OCI-LY7 (cell line): Measurements from ENCODE around the gene SCAP. TPM values are rescaled to one million over a fixed set of nuclear protein-coding genes. Genes with fewer than 3 reads are reported as not detected.
A peak's percentile ranks its signal among the peaks of the same experiment; 100 is the strongest.

ENCODE experiments used
- BruUV-seq: library from RNA; stranded (reverse); fragments of 400-500 nt; replicated peaks from 2 replicates; lab custom pipeline; 2021; lab: Mats Ljungman, UMichigan
- CTCF ChIA-PET: fragments of 300-600 bp; sonication (Branson Sonifier 250); formaldehyde crosslinking; loops from one replicate; lab custom pipeline; 2022; ENCODE audit warnings: antibody characterized with exemption; ENCODE audit not compliant: unreplicated experiment; lab: Charles Lee
- POLR2A ChIA-PET: fragments of 300-600 bp; sonication (Branson Sonifier 250); formaldehyde crosslinking; loops from one replicate; lab custom pipeline; 2022; ENCODE audit warnings: antibody characterized with exemption; lab: Charles Lee
- DNase-seq: peaks from one replicate; pipeline ENCODE4 v3.0.0-alpha.2; 2015; ENCODE audit warnings: low spot score
- H2AFZ ChIP-seq: fragments of 200-600 bp; sonication (generic), shearing (Covaris generic); 2 replicates; pipeline ENCODE4 v1.6.1; 2014; ENCODE audit warnings: mild to moderate bottlenecking, antibody characterized with exemption, low read length, moderate library complexity
- H3K27ac ChIP-seq: fragments of 200-600 bp; sonication (generic); 2 replicates; pipeline ENCODE4 v1.5.1; 2014; ENCODE audit warnings: mixed run types, low read depth, mild to moderate bottlenecking, moderate library complexity, low read length, inconsistent platforms; ENCODE audit not compliant: poor library complexity, severe bottlenecking
- H3K36me3 ChIP-seq: fragments of 200-600 bp; sonication (generic); 2 replicates; pipeline ENCODE4 v1.6.1; 2014; ENCODE audit warnings: mild to moderate bottlenecking, antibody characterized with exemption, low read length, moderate library complexity, mixed read lengths; ENCODE audit not compliant: insufficient read depth
- H3K4me1 ChIP-seq: fragments of 200-600 bp; sonication (generic); 2 replicates; pipeline ENCODE4 v1.5.1; 2014; ENCODE audit warnings: mild to moderate bottlenecking, low read length; ENCODE audit not compliant: insufficient read depth, poor library complexity, severe bottlenecking
- H3K4me2 ChIP-seq: fragments of 200-600 bp; sonication (generic); 2 replicates; pipeline ENCODE4 v1.6.1; 2014; ENCODE audit warnings: mild to moderate bottlenecking, low read length
- H3K4me3 ChIP-seq: fragments of 200-600 bp; sonication (generic); 2 replicates; pipeline ENCODE4 v1.5.1; 2014; ENCODE audit warnings: mild to moderate bottlenecking, low read depth, low read length; ENCODE audit not compliant: poor library complexity, severe bottlenecking
- H3K79me2 ChIP-seq: fragments of 200-600 bp; sonication (generic); 2 replicates; pipeline ENCODE4 v1.6.1; 2016; ENCODE audit warnings: low read depth, mild to moderate bottlenecking, low read length, moderate library complexity, mixed read lengths; ENCODE audit not compliant: insufficient read depth
- H3K9me2 ChIP-seq: fragments of 200-600 bp; sonication (generic); 2 replicates; pipeline ENCODE4 v1.6.1; 2016; ENCODE audit warnings: mild to moderate bottlenecking, low read length, mixed read lengths; ENCODE audit not compliant: insufficient read depth
- H3K9me3 ChIP-seq: fragments of 200-600 bp; sonication (generic); 2 replicates; pipeline ENCODE4 v1.6.1; 2014; ENCODE audit warnings: mild to moderate bottlenecking, mixed run types, low read length, mixed read lengths
- H4K20me1 ChIP-seq: fragments of 200-600 bp; sonication (generic); 2 replicates; pipeline ENCODE4 v1.6.1; 2014; ENCODE audit warnings: mild to moderate bottlenecking, antibody characterized with exemption, low read length, moderate library complexity, mixed read lengths; ENCODE audit not compliant: insufficient read depth
- CTCF ChIP-seq: fragments of 200-600 bp; sonication (generic); conservative IDR thresholded peaks from 2 replicates; pipeline ENCODE4 v1.5.1; 2014; ENCODE audit warnings: mild to moderate bottlenecking, antibody characterized with exemption, low read length, moderate library complexity, mixed read lengths
- EZH2phosphoT487 ChIP-seq: fragments of 200-600 bp; sonication (generic); IDR thresholded peaks from 2 replicates; pipeline ENCODE4 v1.6.1; 2018; ENCODE audit warnings: low read depth, borderline replicate concordance, mild to moderate bottlenecking, mixed run types, antibody characterized with exemption, low read length, moderate library complexity, mixed read lengths
- intact Hi-C: fragments of 100-400 bp; cut with micrococcal nuclease; formaldehyde crosslinking; loops from one replicate; pipeline ENCODE4 v1.10.0; 2022; ENCODE audit not compliant: unreplicated experiment
- total RNA-seq, 2 experiments: library from RNA; depleted of rRNA in 1 of 2; stranded (reverse); fragments of >200 nt in 1 of 2; shearing (Covaris generic) in 1 of 2; gene quantifications; 2 replicates each; pipeline ENCODE4 v1.2.3, GENCODE V29; 2014 to 2022

The SCAP gene
- total RNA-seq, 2 experiments from 2014 or later = 63.7 to 70.5 TPM

GRCh38 chr3:47495886-47496285 is 20.1 kb upstream of the SCAP start:
- Histone ChIP-seq H3K4me1 (peaks cover 22% of the 10 kb centered on the region), H3K4me3 (no peak overlapping the region), H4K20me1 (no peaks in the 10 kb centered on the region), H3K79me2 (no peaks in the 10 kb centered on the region), H3K4me2 (no peak overlapping the region), H3K9me2 (no peaks in the 10 kb centered on the region), H3K27ac (no peak overlapping the region), H3K9me3 (no peaks in the 10 kb centered on the region), H3K36me3 (peaks cover 72% of the 10 kb centered on the region), H2AFZ (no peak overlapping the region)
- ChIA-PET POLR2A (no interaction called here), CTCF (no interaction called here)
- TF ChIP-seq CTCF = no peak
- intact Hi-C loops = no loop called here
- TSS peak; percentile 37 for BruUV-seq
- no peak for DNase-seq

- no peak overlapping the region for H3K4me3 ChIP-seq
- peaks cover 26% of the 10 kb centered on the region for H3K4me1 ChIP-seq
- no peaks in the 10 kb centered on the region for H3K9me2 ChIP-seq
- no peak for DNase-seq
- intact Hi-C loops = no loop called here
- TF ChIP-seq CTCF (no peak), EZH2phosphoT487 (no peak)
- H3K36me3 ChIP-seq = peaks cover 70% of the 10 kb centered on the region
- H3K4me2 ChIP-seq = no peak overlapping the region
- no peaks in the 10 kb centered on the region for H3K9me3 ChIP-seq
- H3K27ac ChIP-seq = no peak overlapping the region
- no peaks in the 10 kb centered on the region for H3K79me2 ChIP-seq
- POLR2A ChIA-PET = interaction anchor here (1.6 to 1.7 kb wide), 2 partner anchors 114 to 188 kb away, joined by 3 read pairs; partner anchors contain the start of gene PTPN23
- CTCF ChIA-PET = no interaction called here
- no TSS peak for BruUV-seq
- no peaks in the 10 kb centered on the region for H4K20me1 ChIP-seq
- no peak overlapping the region for H2AFZ ChIP-seq
Measured at GRCh38 chr3:47495111-47495510, 19.4 kb upstream of the SCAP start.

- Histone ChIP-seq H3K27ac (peak overlapping the region; percentile 73), H2AFZ (peak overlapping the region; percentile 64; the same call in 1 of the 2 replicates), H3K36me3 (peaks cover 52% of the 10 kb centered on the region), H3K9me2 (no peaks in the 10 kb centered on the region), H4K20me1 (no peaks in the 10 kb centered on the region), H3K4me1 (peaks cover 26% of the 10 kb centered on the region), H3K79me2 (no peaks in the 10 kb centered on the region), H3K4me2 (peak overlapping the region; percentile 40), H3K9me3 (no peaks in the 10 kb centered on the region), H3K4me3 (peak overlapping the region; percentile 10)
- DNase-seq = peak; percentile 64
- intact Hi-C loops = loop anchor here (1.0 kb wide), 1 partner anchor 22 kb away; the partner anchor contains the start of gene ELP6
- TF ChIP-seq CTCF (no peak), EZH2phosphoT487 (no peak)
- BruUV-seq = no TSS peak
- ChIA-PET CTCF (no interaction called here), POLR2A (interaction anchor here (0.6 kb wide), 1 partner anchor 160 kb away, joined by 4 read pairs; no protein-coding TSS in a partner anchor)
Measured at GRCh38 chr3:47491777-47492176, 16.0 kb upstream of the SCAP start.
